Neutrophil (primary cell): ENCODE measurements around the gene ZCCHC10.

Experiments used
- H3K27ac ChIP-seq: fragments of 200-600 bp; sonication (generic); 2 replicates; pipeline ENCODE4 v1.5.1; 2016; ENCODE audit warnings: mild to moderate bottlenecking, moderate library complexity
- H3K27me3 ChIP-seq: fragments of 200-600 bp; sonication (generic); 2 replicates; pipeline ENCODE4 v1.6.0; 2016; ENCODE audit warnings: mild to moderate bottlenecking
- H3K36me3 ChIP-seq: fragments of 200-600 bp; sonication (generic); 2 replicates; pipeline ENCODE4 v1.5.1; 2017
- H3K4me1 ChIP-seq, 2 experiments: fragments of 200-600 bp in 1 of 2; sonication (generic) in 1 of 2; 1 replicate in 1 of 2; 2 replicates in 1 of 2; pipeline versions ENCODE4 v1.5.1 to v1.6.1; 2013 to 2016; ENCODE audit warnings: low read depth in 1 of 2, low read length in 1 of 2, mild to moderate bottlenecking in 1 of 2, moderate library complexity in 1 of 2; ENCODE audit not compliant: control insufficient read depth in 1 of 2, insufficient read depth in 1 of 2
- H3K4me3 ChIP-seq, 2 experiments: fragments of 200-600 bp in 1 of 2; sonication (generic) in 1 of 2; 1 replicate in 1 of 2; 2 replicates in 1 of 2; pipeline ENCODE4 v1.5.1; 2013 to 2016; ENCODE audit warnings: low read depth in 1 of 2, low read length in 1 of 2, mild to moderate bottlenecking in 1 of 2, moderate library complexity in 1 of 2
- H3K9me3 ChIP-seq: fragments of 200-600 bp; sonication (generic); 2 replicates; pipeline ENCODE4 v1.5.1; 2016
- TF ChIP-seq, protein P1 (sequence below): fragments of 200-600 bp; sonication (generic); IDR thresholded peaks from 2 replicates; pipeline ENCODE4 v1.5.1; 2016; ENCODE audit warnings: antibody characterized with exemption

The ZCCHC10 gene

GRCh38 chr5:133053448-133053847 lies 27.1 kb upstream of the ZCCHC10 start:
- TF ChIP-seq, protein P1, sequence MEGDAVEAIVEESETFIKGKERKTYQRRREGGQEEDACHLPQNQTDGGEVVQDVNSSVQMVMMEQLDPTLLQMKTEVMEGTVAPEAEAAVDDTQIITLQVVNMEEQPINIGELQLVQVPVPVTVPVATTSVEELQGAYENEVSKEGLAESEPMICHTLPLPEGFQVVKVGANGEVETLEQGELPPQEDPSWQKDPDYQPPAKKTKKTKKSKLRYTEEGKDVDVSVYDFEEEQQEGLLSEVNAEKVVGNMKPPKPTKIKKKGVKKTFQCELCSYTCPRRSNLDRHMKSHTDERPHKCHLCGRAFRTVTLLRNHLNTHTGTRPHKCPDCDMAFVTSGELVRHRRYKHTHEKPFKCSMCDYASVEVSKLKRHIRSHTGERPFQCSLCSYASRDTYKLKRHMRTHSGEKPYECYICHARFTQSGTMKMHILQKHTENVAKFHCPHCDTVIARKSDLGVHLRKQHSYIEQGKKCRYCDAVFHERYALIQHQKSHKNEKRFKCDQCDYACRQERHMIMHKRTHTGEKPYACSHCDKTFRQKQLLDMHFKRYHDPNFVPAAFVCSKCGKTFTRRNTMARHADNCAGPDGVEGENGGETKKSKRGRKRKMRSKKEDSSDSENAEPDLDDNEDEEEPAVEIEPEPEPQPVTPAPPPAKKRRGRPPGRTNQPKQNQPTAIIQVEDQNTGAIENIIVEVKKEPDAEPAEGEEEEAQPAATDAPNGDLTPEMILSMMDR, result no peak
- peak overlapping the region; percentile 90 to 98 for H3K4me3 ChIP-seq

GRCh38 chr5:133052317-133053175 lies 26.2 kb upstream of the ZCCHC10 start:
- TF ChIP-seq, protein P1, result no peak
- Histone ChIP-seq H3K27ac (peak overlapping the region; percentile 91), H3K4me3 (peak overlapping the region; percentile 90 to 98), H3K9me3 (no peaks in the 10 kb centered on the region), H3K4me1 (peaks cover 35 to 46% of the 10 kb centered on the region in 2 experiments), H3K27me3 (peaks cover 8% of the 10 kb centered on the region), H3K36me3 (no peaks in the 10 kb centered on the region)

More at GRCh38 chr5:133053448-133053847, 27.1 kb upstream of the ZCCHC10 start:
- peaks cover 6% of the 10 kb centered on the region for H3K27me3 ChIP-seq
- no peaks in the 10 kb centered on the region for H3K36me3 ChIP-seq
- H3K27ac ChIP-seq, result no peak overlapping the region
- peaks cover 44 to 55% of the 10 kb centered on the region in 2 experiments for H3K4me1 ChIP-seq
- no peaks in the 10 kb centered on the region for H3K9me3 ChIP-seq

DNA sequence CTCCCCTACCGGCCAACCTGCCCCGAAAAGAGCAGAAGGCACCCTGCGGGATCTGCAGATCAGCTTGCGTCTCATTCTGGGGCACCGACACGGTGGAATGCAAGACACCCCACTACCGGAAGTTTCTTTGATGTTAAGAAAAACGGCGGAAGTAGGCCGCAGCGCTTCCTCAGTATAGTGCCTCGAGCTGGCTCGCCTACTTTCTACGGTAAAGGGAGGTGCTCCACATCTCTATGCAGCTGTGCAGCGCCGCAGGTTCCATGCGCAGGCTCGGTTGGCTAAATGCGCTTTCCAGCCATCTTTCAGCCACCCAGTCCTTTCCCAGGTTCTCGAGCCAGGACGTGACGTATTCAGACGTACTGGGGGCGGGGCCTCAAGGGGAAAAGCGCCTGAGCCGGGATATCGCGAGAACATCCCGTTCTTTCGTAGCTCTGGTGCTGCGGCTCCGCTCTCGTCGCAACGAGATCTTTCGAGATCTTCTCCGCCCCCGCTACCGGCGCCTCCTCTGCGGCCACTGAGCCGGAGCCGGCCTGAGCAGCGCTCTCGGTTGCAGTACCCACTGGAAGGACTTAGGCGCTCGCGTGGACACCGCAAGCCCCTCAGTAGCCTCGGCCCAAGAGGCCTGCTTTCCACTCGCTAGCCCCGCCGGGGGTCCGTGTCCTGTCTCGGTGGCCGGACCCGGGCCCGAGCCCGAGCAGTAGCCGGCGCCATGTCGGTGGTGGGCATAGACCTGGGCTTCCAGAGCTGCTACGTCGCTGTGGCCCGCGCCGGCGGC lies 25.4 kb upstream of the ZCCHC10 start, which contains the start of gene HSPA4:
HSPA4 (plus strand) TSS at position 472 of the 775 bp plus-strand sequence; CDS start at position 710, 238 bp downstream.
- no peaks in the 10 kb centered on the region for H3K9me3 ChIP-seq
- peaks cover 8% of the 10 kb centered on the region for H3K27me3 ChIP-seq
- H3K36me3 ChIP-seq, result no peaks in the 10 kb centered on the region
- peaks cover 27 to 38% of the 10 kb centered on the region in 2 experiments for H3K4me1 ChIP-seq
- peak within 1 kb of the TSS; percentile 91 for H3K27ac ChIP-seq
- TF ChIP-seq, protein P1, result peak; percentile 9
- H3K4me3 ChIP-seq, result peak within 1 kb of the TSS; percentile 90 to 98

GRCh38 chr5:133051061-133051541 lies 24.8 kb upstream of the ZCCHC10 start:
- Histone ChIP-seq H3K4me1 (peaks cover 22 to 32% of the 10 kb centered on the region in 2 experiments), H3K36me3 (no peaks in the 10 kb centered on the region), H3K27me3 (peaks cover 8% of the 10 kb centered on the region), H3K27ac (peak overlapping the region; percentile 91), H3K4me3 (peak overlapping the region; percentile 90 to 98), H3K9me3 (no peaks in the 10 kb centered on the region)
- TF ChIP-seq, protein P1, result no peak

DNA sequence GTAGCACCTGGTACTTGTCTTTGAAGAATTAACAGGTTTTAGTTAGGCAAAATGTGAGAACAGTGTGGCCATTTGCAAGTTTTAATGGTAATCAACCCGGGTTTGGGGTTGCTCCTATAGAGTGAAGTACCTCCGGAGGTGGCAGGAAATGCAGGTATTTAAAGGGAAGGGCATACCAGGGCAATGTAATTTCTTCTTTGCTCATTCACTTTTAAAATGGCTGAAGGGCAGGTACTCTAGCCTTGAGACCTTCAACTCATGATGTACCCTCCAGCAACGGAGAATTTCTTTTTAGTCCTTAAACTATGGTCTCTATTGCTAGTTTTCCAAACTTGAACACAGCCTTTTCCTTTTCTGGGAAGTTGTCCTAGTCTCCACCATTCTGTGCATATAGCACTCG lies 24.2 kb upstream of the ZCCHC10 start:
- Histone ChIP-seq H3K4me3 (peak overlapping the region; percentile 90 to 98), H3K4me1 (peaks cover 22 to 29% of the 10 kb centered on the region in 2 experiments), H3K9me3 (no peaks in the 10 kb centered on the region), H3K36me3 (no peaks in the 10 kb centered on the region), H3K27ac (peak overlapping the region; percentile 91), H3K27me3 (peaks cover 8% of the 10 kb centered on the region)
- TF ChIP-seq, protein P1, result no peak
